PC-3 (cell line): ENCODE measurements around the gene TMEM150A. TPM values are rescaled to one million over a fixed set of nuclear protein-coding genes. Genes with fewer than 3 reads are reported as not detected.

Source experiments
- ATAC-seq: fragments of 200-7000 bp; cut with Tn5 transposase; 2 replicates; pipeline ENCODE4 v1.9.1; 2020; ENCODE audit warnings: mild to moderate bottlenecking, moderate library complexity
- BruUV-seq: library from RNA; stranded (reverse); fragments of 400-500 nt; replicated peaks from 2 replicates; lab custom pipeline; 2021; lab: Mats Ljungman, UMichigan
- CTCF ChIA-PET: fragments of 300-600 bp; sonication (Branson Sonifier 250); formaldehyde crosslinking; loops from one replicate; lab custom pipeline; 2022; ENCODE audit warnings: antibody characterized with exemption; lab: Charles Lee
- POLR2A ChIA-PET: fragments of 300-600 bp; sonication (Branson Sonifier 250); formaldehyde crosslinking; loops from one replicate; lab custom pipeline; 2022; ENCODE audit warnings: antibody characterized with exemption; ENCODE audit not compliant: unreplicated experiment; lab: Charles Lee
- DNase-seq: peaks from one replicate; pipeline ENCODE4 v3.0.0-alpha.2; 2015
- H2AFZ ChIP-seq: fragments of 300-600 bp; sonication (generic); 2 replicates; pipeline ENCODE4 v1.6.0; 2016; ENCODE audit warnings: antibody characterized with exemption, low read length
- H3F3A ChIP-seq: fragments of 300-600 bp; sonication (generic); one replicate; pipeline ENCODE4 v1.6.0; 2017; ENCODE audit warnings: antibody characterized with exemption, low read length, control low read depth, mild to moderate bottlenecking; ENCODE audit not compliant: unreplicated experiment
- H3K27ac ChIP-seq: fragments of 300-600 bp; sonication (generic); 2 replicates; pipeline ENCODE4 v1.5.1; 2016; ENCODE audit warnings: mild to moderate bottlenecking, low read length
- H3K27me3 ChIP-seq: fragments of 300-600 bp; sonication (generic); 2 replicates; pipeline ENCODE4 v1.6.1; 2016; ENCODE audit warnings: low read length, mixed read lengths
- H3K36me3 ChIP-seq: fragments of 300-600 bp; sonication (generic); 2 replicates; pipeline ENCODE4 v1.6.1; 2016; ENCODE audit warnings: low read depth, mixed run types, low read length, mixed read lengths
- H3K4me1 ChIP-seq: fragments of 300-600 bp; sonication (generic); 2 replicates; pipeline ENCODE4 v1.5.1; 2016; ENCODE audit warnings: low read length; ENCODE audit not compliant: insufficient read depth
- H3K4me2 ChIP-seq: fragments of 300-600 bp; sonication (generic); 2 replicates; pipeline ENCODE4 v1.6.0; 2016; ENCODE audit warnings: low read length
- H3K4me3 ChIP-seq: fragments of 300-600 bp; sonication (generic); 2 replicates; pipeline ENCODE4 v1.5.1; 2016; ENCODE audit warnings: mild to moderate bottlenecking, low read length, mixed read lengths
- H3K79me2 ChIP-seq: fragments of 300-600 bp; sonication (generic); 2 replicates; pipeline ENCODE4 v1.6.1; 2017; ENCODE audit warnings: low read length, mixed read lengths
- H3K9ac ChIP-seq: fragments of 300-600 bp; sonication (generic); 2 replicates; pipeline ENCODE4 v1.6.0; 2016; ENCODE audit warnings: mild to moderate bottlenecking, low read length
- H3K9me2 ChIP-seq: fragments of 300-600 bp; sonication (generic); replicated peaks from 2 replicates; pipeline ENCODE4 v1.6.1; 2016; ENCODE audit warnings: mixed run types, low read length, mixed read lengths
- H3K9me3 ChIP-seq: fragments of 300-600 bp; sonication (generic); 2 replicates; pipeline ENCODE4 v1.6.1; 2016; ENCODE audit warnings: low read length, mixed read lengths
- H4K20me1 ChIP-seq: fragments of 300-600 bp; sonication (generic); 2 replicates; pipeline ENCODE4 v1.6.1; 2016; ENCODE audit warnings: low read length, mixed read lengths
- EZH2 ChIP-seq: fragments of 300-600 bp; sonication (generic); IDR thresholded peaks from one replicate; pipeline ENCODE4 v1.6.1; 2017; ENCODE audit warnings: antibody characterized with exemption, mild to moderate bottlenecking, low read length; ENCODE audit not compliant: unreplicated experiment
- EZH2phosphoT487 ChIP-seq: fragments of 300-600 bp; sonication (generic); IDR thresholded peaks from 2 replicates; pipeline ENCODE4 v1.6.1; 2018; ENCODE audit warnings: mild to moderate bottlenecking, antibody characterized with exemption, low read length, borderline replicate concordance
- intact Hi-C: fragments of 100-400 bp; cut with micrococcal nuclease; formaldehyde crosslinking; loops from 2 replicates; pipeline ENCODE4 v1.9.0; 2023
- total RNA-seq: library from RNA; depleted of rRNA; stranded (reverse); fragments of >200 nt; gene quantifications from 2 replicates; pipeline ENCODE4 v1.2.3, GENCODE V29; 2014
- TF ChIP-seq, protein P1 (sequence below): fragments of 300-600 bp; sonication (generic); conservative IDR thresholded peaks from 2 replicates; pipeline ENCODE4 v1.5.1; 2017; ENCODE audit warnings: antibody characterized with exemption, low read depth, mild to moderate bottlenecking, low read length

The TMEM150A gene
- total RNA-seq, 1 experiment from 2014 or later: 4.9 TPM

DNA sequence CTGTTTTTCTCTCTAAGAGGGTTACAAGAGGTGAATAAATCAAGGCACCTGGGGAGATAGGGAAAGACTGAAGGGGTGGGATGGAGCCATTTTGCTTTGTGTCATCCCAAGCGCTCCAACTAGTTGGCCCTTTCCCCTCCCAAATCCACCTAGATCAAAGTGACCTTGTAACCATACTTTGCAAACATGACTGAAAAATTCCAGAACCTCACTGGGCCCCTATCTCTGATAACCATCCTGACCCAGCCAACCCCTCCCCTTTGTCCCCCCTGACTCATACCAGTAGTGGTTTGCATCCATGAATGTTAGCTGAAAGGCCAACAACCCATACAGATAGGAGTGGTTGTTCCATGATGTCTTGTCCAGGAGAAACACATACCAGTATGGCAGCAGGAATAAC lies 44.3 kb downstream of the TMEM150A start:
- no peak for ATAC-seq
- ChIA-PET POLR2A (no interaction called here), CTCF (no interaction called here)
- Histone ChIP-seq H3K9ac (no peak overlapping the region), H4K20me1 (no peaks in the 10 kb centered on the region), H3K4me1 (peaks cover 10% of the 10 kb centered on the region), H2AFZ (no peak overlapping the region), H3K9me3 (no peaks in the 10 kb centered on the region), H3K79me2 (peaks cover 35% of the 10 kb centered on the region), H3K36me3 (peaks cover 21% of the 10 kb centered on the region; the same call in 1 of the 2 replicates), H3F3A (no peaks in the 10 kb centered on the region), H3K27ac (no peak overlapping the region), H3K27me3 (no peaks in the 10 kb centered on the region), H3K4me3 (no peak overlapping the region), H3K4me2 (no peak overlapping the region), H3K9me2 (no peaks in the 10 kb centered on the region)
- no TSS peak for BruUV-seq
- no peak for DNase-seq
- intact Hi-C loops: no loop called here
- TF ChIP-seq EZH2 (no peak), EZH2phosphoT487 (no peak)
- TF ChIP-seq, protein P1, sequence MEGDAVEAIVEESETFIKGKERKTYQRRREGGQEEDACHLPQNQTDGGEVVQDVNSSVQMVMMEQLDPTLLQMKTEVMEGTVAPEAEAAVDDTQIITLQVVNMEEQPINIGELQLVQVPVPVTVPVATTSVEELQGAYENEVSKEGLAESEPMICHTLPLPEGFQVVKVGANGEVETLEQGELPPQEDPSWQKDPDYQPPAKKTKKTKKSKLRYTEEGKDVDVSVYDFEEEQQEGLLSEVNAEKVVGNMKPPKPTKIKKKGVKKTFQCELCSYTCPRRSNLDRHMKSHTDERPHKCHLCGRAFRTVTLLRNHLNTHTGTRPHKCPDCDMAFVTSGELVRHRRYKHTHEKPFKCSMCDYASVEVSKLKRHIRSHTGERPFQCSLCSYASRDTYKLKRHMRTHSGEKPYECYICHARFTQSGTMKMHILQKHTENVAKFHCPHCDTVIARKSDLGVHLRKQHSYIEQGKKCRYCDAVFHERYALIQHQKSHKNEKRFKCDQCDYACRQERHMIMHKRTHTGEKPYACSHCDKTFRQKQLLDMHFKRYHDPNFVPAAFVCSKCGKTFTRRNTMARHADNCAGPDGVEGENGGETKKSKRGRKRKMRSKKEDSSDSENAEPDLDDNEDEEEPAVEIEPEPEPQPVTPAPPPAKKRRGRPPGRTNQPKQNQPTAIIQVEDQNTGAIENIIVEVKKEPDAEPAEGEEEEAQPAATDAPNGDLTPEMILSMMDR: no peak

DNA sequence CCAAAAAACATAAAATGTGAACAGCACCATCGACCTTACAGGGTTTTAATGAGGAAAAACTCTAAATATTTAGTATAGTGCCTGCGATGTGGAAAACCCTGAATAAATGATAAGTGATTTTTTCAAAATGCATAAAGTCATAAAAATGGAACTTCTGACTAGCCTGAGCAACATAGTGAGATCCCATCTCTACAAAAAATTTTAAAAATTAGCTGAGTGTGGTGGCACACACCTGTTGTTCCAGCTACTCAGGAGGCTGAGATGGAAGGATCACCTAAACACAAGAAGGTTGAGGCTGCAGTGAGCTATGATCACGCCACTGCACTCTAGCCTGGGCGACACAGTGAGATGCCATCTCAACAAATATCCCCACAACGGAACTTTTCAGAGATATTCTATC lies 45.4 kb downstream of the TMEM150A start:
- POLR2A ChIA-PET: interaction anchor here (0.7 kb wide), 1 partner anchor 9 kb away, joined by 4 read pairs; no protein-coding TSS in a partner anchor
- Histone ChIP-seq H3K27me3 (no peaks in the 10 kb centered on the region), H3K9ac (no peak overlapping the region), H3K36me3 (peaks cover 21% of the 10 kb centered on the region; the same call in 1 of the 2 replicates), H3K27ac (no peak overlapping the region), H3F3A (no peaks in the 10 kb centered on the region), H3K9me2 (no peaks in the 10 kb centered on the region), H2AFZ (no peak overlapping the region), H3K4me1 (peaks cover 10% of the 10 kb centered on the region), H4K20me1 (no peaks in the 10 kb centered on the region), H3K9me3 (no peaks in the 10 kb centered on the region), H3K79me2 (peaks cover 35% of the 10 kb centered on the region), H3K4me2 (no peak overlapping the region), H3K4me3 (no peak overlapping the region)
- intact Hi-C loops: no loop called here
- TF ChIP-seq EZH2: no peak
- TF ChIP-seq EZH2phosphoT487: no peak
- TF ChIP-seq, protein P1: no peak
- BruUV-seq: no TSS peak
- ATAC-seq: no peak
- no peak for DNase-seq
- CTCF ChIA-PET: no interaction called here

DNA sequence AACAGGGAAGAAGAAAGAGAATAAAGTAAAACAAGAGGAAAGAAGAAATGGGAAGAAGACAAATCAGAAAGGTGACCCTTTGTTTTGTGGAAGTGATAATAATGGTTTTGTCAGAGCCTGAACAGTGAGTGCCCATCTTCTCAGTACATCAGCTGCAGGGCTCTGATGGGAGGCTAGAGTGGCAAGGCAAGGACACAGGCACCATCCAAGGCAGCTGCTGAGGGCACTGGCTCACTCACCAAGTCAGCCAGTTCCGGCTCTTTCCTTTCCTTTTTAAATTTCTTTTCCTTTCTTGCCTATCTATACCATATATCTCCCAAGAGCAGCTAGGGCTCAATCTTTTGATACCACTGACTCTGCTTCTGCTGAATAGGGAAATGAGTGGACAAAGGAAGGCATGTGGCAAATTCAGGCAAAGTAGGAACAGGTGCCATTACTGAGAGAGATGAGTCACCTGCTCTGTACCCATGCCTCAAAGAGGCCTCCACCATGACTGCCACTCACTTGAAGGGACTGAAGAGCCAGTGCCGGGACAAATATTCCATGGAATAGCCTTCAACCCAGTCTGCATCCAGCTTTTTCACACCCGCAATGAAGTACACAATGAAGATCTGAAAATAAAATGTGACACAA lies 47.4 kb downstream of the TMEM150A start:
- ChIA-PET POLR2A (no interaction called here), CTCF (no interaction called here)
- intact Hi-C loops: no loop called here
- Histone ChIP-seq H3F3A (no peaks in the 10 kb centered on the region), H3K27ac (no peak overlapping the region), H3K36me3 (peaks cover 39% of the 10 kb centered on the region; the same call in 1 of the 2 replicates), H3K9me2 (no peaks in the 10 kb centered on the region), H3K79me2 (peaks cover 24% of the 10 kb centered on the region), H4K20me1 (no peaks in the 10 kb centered on the region), H3K9me3 (no peaks in the 10 kb centered on the region), H2AFZ (no peak overlapping the region), H3K9ac (no peak overlapping the region), H3K4me3 (no peak overlapping the region), H3K27me3 (no peaks in the 10 kb centered on the region), H3K4me2 (no peak overlapping the region), H3K4me1 (peaks cover 13% of the 10 kb centered on the region)
- ATAC-seq (no peak), DNase-seq (no peak)
- TF ChIP-seq, protein P1: no peak
- TF ChIP-seq EZH2phosphoT487 (no peak), EZH2 (no peak)
- BruUV-seq: no TSS peak
